Daoy (cell line): Measurements from ENCODE around the gene MACROD1. TPM values are rescaled to one million over a fixed set of nuclear protein-coding genes. Genes with fewer than 3 reads are reported as not detected.

ENCODE experiments used
- DNase-seq: peaks from one replicate; pipeline ENCODE4 v3.0.0-alpha.2; 2015; ENCODE audit warnings: low read depth
- total RNA-seq: library from RNA; depleted of rRNA; stranded (reverse); fragments of >200 nt; shearing (Covaris generic); gene quantifications from 2 replicates; pipeline ENCODE4 v1.2.3, GENCODE V29; 2014

The MACROD1 gene
- total RNA-seq, 1 experiment from 2014 or later: 19.4 TPM

GRCh38 chr11:64113462-64113780, 52.5 kb downstream of the MACROD1 start:
- DNase-seq: no peak

- no peak for DNase-seq
Measured at GRCh38 chr11:64112771-64113461, 53.0 kb downstream of the MACROD1 start.

- no peak for DNase-seq
Measured at GRCh38 chr11:64110465-64111375, 55.2 kb downstream of the MACROD1 start.

GRCh38 chr11:64109332-64109731, 56.6 kb downstream of the MACROD1 start:
- DNase-seq: no peak

GRCh38 chr11:64107303-64107702, 58.6 kb downstream of the MACROD1 start:
- no peak for DNase-seq

- no peak for DNase-seq
Measured at GRCh38 chr11:64104632-64105031, 61.3 kb downstream of the MACROD1 start.

GRCh38 chr11:64103277-64103985, 62.5 kb downstream of the MACROD1 start:
- no peak for DNase-seq

- DNase-seq: no peak
Measured at GRCh38 chr11:64102005-64102738, 63.7 kb downstream of the MACROD1 start.

GRCh38 chr11:64101461-64101860, 64.5 kb downstream of the MACROD1 start:
- no peak for DNase-seq

GRCh38 chr11:64100782-64101353, 65.0 kb downstream of the MACROD1 start:
- no peak for DNase-seq

- no peak for DNase-seq
Measured at GRCh38 chr11:64100360-64100759, 65.6 kb downstream of the MACROD1 start.

GRCh38 chr11:64099436-64099835, 66.5 kb downstream of the MACROD1 start:
- DNase-seq: no peak

GRCh38 chr11:64098318-64098831, 67.5 kb downstream of the MACROD1 start:
- DNase-seq: no peak

- no peak for DNase-seq
Measured at GRCh38 chr11:64097468-64098317, 68.2 kb downstream of the MACROD1 start.

- no peak for DNase-seq
Measured at GRCh38 chr11:64096835-64097234, 69.1 kb downstream of the MACROD1 start.

GRCh38 chr11:64095949-64096348, 70.0 kb downstream of the MACROD1 start:
- DNase-seq: no peak

- DNase-seq: no peak
Measured at GRCh38 chr11:64095273-64095817, 70.6 kb downstream of the MACROD1 start.

- DNase-seq: peak; percentile 95
Measured at GRCh38 chr11:64094463-64095260, 71.3 kb downstream of the MACROD1 start.
